H54 (cell line): Measurements from ENCODE around the gene MANF.

ENCODE experiments used
- DNase-seq: peaks from one replicate; pipeline ENCODE4 v3.0.0; 2011; ENCODE audit warnings: low spot score, mixed read lengths; ENCODE audit not compliant: insufficient read length
- FAIRE-seq: peaks from 3 replicates; lab custom pipeline; 2011; peaks lifted over from hg19 to GRCh38; lab: Jason Lieb, UNC
- POLR2A ChIP-seq: IDR thresholded peaks from 2 replicates; pipeline ENCODE4 v1.6.1; 2011; ENCODE audit warnings: low read depth, mild to moderate bottlenecking, low read length

MANF gene

GRCh38 chr3:51401735-51402134 lies 16.6 kb downstream of the MANF start:
- TF ChIP-seq POLR2A = no peak
- no peak for FAIRE-seq
- DNase-seq = no peak

GRCh38 chr3:51403675-51404074 lies 18.6 kb downstream of the MANF start:
- no peak for TF ChIP-seq POLR2A
- no peak for FAIRE-seq
- no peak for DNase-seq

- no peak for TF ChIP-seq POLR2A
- FAIRE-seq (no peak), DNase-seq (no peak)
Observed at GRCh38 chr3:51408021-51408420, 22.9 kb downstream of the MANF start.

- DNase-seq (no peak), FAIRE-seq (no peak)
- no peak for TF ChIP-seq POLR2A
Observed at GRCh38 chr3:51408813-51409212, 23.7 kb downstream of the MANF start.

- DNase-seq (no peak), FAIRE-seq (no peak)
- no peak for TF ChIP-seq POLR2A
Observed at GRCh38 chr3:51422211-51422610, 37.1 kb downstream of the MANF start.

- no peak for FAIRE-seq
- TF ChIP-seq POLR2A = no peak
- DNase-seq = no peak
Observed at GRCh38 chr3:51426921-51427320, 41.8 kb downstream of the MANF start.

GRCh38 chr3:51429138-51429537 lies 44.0 kb downstream of the MANF start:
- FAIRE-seq (no peak), DNase-seq (no peak)
- TF ChIP-seq POLR2A = no peak

- DNase-seq = no peak
- no peak for FAIRE-seq
- no peak for TF ChIP-seq POLR2A
Observed at GRCh38 chr3:51434110-51434509, 49.0 kb downstream of the MANF start.

GRCh38 chr3:51434746-51435327 lies 49.7 kb downstream of the MANF start:
- DNase-seq (peak; percentile 25), FAIRE-seq (no peak)
- TF ChIP-seq POLR2A = no peak

- TF ChIP-seq POLR2A = no peak
- DNase-seq (peak; percentile 7), FAIRE-seq (no peak)
Observed at GRCh38 chr3:51436998-51437639, 52.0 kb downstream of the MANF start.
